SKM-1 treated with dmso at 0.1 percent for 144 hours (cell line): ENCODE data around the gene CHL1.

Experiments used
- DNase-seq: peaks from one replicate; lab custom pipeline; 2025; ENCODE audit not compliant: unreplicated experiment; lab: John Stamatoyannopoulos, UW

CHL1 gene

DNA sequence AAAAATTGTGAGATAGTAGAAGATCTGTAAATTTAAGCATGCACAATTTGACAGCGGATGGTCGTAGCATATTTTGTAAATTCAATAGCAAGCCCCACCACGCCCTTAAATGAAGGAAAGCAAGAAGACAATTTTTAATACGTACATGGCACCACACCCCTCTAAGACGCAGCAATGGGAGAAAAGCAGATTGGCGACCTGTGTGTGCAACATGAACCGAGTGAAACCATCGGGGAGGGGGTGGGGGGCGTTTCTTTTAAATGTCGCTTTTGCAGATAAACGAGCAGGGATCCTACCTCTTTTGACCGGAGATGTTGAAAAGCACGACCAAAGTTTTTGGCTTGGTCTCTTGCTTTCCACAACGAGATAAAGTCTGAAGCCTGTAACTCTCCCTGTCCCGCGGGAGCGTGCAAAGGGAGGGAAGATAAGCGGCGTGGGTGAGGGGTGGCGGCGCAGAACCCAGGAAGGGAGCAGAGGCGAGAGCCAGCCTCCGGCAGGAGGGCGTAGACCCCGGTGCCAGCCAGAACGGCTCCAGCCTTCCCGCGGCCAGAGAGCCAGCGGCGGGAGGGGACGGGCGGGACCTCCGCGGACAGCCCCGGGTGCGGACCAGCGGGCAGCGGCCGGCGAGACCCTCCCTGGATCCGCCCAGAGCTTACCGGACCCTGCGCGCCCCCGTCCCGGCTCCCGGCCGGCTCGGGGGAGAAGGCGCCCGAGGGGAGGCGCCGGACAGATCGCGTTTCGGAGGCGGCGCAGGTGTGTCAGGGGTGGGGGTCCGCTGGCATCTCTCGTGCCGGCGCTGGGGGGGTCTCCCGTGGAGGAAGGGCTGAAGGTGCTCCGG is at the start of gene CHL1:
Gene CHL1 (plus strand): TSS at position 453 of the 838 bp plus-strand sequence. CDS start 123,014 bp downstream, outside the sequence.
- no peak for DNase-seq

DNA sequence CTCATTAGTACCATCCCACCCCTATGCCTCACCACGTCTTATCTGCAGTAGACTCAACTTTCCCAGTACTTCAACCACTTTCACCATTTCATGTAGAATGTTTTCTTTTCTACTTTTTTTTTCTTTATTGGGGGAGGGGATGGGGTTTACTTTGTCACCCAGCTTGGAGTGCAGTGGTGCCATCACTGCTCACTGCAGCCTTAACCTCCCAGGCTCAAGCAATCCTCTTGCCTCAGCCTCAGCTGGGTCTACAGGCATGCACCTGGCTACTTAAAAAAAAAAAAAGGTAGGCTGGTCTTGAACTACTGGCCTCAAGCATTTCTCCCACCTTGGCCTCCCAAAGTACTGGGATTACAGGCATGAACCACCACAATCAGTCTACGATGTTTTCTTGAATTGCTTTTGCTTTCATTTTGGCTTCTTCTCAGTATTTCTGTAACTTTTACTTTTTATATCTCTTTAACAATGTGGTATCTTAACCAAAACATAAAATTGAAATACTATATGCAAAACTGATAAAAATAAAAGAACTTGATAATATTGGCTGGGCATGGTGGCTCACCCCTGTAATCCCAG is 44.9 kb upstream of the CHL1 start:
- DNase-seq = no peak

DNA sequence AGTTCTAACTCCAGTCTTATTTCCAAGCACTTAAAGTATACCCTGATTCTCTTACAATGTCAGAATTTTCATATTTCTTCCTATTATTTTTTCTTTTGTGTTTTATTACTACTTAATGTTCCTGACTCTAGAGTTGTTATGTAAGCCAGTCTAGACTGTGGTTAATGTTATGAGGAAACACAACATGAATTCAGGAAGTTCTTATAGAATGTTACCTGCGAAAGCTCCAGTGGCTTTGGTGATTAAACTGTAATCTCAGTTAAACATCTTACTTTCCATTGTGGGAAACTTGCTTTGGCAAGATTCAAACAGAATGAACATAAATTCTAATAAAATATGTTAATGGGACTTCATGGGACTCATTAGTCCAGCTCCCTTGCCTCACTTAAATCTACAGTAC is 36.6 kb upstream of the CHL1 start:
- no peak for DNase-seq

DNA sequence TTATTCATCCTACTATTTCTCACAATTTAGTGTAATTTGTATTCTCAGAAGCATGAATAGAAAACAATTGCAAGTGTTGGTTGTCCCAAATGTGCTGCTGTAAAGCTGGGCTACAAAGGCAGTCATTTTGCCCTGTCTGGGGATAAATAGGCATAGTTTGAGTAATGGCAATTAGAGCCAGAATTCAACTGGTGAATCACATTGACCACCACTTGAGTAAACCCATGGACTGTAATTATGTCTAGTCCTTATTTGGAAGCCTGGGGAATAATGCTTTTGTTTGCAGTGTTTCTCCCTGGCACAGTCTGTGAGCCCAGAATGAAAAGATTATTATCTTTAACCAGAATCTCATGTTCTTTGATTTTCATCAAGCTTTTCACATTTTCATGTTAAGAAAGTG is 30.5 kb upstream of the CHL1 start:
- no peak for DNase-seq

DNA sequence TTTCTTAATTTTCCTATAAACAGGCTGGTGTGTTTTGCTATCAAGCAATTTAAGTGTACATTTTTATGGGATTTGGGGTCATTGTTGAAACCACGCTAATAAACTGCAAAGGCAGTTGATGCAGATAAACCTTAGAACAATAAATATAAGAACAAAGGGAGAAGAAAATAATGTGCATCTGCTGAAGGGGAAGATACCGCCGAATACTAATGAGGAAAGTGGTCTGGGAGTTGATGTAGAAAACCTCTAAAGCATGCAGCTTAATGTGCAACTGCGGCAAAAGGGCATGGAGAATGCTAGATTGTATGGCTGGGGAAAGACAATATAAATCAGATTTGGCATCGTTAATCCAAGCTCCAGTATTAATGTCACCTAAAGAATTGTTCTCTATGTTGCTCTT is 29.8 kb upstream of the CHL1 start:
- no peak for DNase-seq

GRCh38 chr3:173886-174285 is 22.7 kb upstream of the CHL1 start:
- DNase-seq = no peak

DNA sequence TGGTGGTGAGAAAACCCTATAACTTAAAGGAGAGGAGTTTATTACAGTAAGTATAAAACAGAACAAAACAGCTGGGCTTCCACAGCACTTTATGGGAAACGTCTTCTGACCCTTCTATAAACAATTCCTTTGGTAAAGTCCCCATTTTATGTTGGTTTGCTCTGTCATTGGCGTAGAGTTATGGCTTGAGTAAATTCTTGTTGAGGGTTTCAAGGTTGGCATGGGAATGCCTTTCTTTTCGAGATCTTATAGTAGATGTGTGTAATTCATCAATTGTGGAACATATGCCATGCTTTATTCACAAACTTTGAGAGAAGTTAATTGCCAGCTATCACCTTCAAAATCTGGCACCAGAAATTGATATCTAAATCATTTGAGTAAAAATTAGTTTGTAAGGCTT is 11.6 kb upstream of the CHL1 start:
- no peak for DNase-seq

DNA sequence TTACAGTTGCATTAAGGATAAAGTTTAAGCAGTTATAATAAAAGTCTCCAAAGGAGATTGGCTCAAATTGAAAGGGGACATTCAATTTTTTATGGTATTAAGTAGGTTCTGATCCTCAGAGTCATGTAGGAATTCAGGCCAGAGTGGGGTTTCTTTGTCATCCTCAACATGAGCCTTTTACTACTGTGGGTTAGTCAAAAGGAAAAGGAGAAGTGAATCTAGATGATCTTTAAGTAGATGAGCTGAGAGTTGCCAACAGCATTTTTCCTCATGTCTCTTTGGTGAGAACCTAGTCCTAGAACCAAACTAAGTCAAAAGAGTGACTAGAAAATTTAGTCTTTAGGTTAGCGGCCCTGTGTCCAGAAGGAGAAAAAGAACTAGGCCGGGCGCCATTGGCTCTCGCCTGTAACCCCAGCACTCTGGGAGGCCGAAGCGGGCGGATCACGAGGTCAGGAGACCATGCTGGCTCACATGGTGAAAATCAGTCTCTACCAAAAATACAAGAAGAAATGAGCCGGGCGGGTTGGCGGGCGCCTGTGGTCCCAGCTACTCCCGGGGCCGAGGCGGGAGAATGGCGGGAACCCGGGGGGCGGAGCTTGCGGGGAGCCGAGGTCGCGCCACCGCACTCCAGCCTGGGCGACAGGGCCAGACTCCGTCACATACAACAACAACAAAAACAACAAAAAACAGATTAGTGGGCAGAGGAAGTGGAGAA is 4.2 kb upstream of the CHL1 start:
- DNase-seq = no peak

- no peak for DNase-seq
Measured at GRCh38 chr3:194001-194400, 2.6 kb upstream of the CHL1 start.

DNA sequence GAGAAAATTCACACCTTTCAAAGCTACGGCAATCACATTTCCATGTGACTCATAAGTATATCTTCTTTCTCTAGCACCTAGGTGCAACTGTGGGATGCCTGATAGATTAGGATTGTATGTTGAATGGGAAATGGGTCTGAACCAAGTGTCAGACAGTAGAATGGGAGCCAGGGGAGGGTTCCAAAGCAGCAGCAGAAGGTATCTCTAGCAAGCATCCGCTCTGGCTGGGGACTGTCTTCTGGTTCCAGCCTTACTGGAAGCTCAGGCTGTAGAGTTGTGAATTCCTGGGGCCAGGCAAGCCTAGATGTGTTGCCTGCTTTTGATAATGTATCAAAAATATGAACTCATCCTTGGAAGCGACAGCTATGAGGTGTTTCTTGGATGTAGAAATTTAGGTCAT is 2.1 kb upstream of the CHL1 start:
- DNase-seq = no peak

DNA sequence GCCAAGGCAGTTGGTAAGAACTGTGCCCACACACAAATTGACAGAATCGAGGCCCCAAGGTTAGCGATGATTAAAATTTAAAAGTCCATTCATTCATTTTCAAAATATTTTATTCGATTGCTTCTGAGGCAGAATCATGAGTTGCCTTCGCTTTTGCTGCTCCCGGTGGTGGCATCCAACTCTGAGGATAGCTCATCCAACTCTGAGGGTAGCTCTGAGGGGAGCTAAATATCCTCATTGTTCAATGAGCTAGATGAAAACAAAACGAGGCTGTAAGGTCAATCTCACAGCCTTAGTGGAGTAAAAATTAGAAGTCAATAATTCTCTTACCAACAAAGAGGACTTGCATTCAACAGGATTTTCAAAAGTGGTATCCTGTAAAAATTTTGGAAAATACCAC is 897 bp upstream of the CHL1 start:
- no peak for DNase-seq

GRCh38 chr3:197149-197827 is 725 bp downstream of the CHL1 start:
- no peak for DNase-seq

- DNase-seq = no peak
Measured at GRCh38 chr3:197828-198491, 1.4 kb downstream of the CHL1 start.

DNA sequence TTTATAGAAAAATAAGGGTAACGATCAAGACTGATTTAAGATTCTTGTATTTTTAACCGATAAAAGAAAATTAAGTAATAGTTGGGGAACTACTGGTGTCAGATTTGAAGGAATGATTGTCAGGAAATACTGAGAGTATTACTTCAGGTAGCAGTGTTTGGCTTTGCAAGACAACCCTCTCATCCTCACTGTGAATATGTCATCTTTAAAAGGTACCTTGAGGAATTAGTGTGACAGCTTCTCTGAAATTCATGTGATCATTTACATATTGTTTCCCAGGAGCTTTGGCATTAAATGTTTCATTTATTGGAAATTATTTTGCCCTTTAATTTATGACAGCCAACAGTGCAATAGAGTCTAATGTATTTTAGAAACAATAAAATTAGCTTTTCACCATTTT is 3.3 kb downstream of the CHL1 start:
- DNase-seq = no peak

GRCh38 chr3:200758-201325 is 4.3 kb downstream of the CHL1 start:
- no peak for DNase-seq

GRCh38 chr3:204102-204501 is 7.5 kb downstream of the CHL1 start:
- DNase-seq = no peak

DNA sequence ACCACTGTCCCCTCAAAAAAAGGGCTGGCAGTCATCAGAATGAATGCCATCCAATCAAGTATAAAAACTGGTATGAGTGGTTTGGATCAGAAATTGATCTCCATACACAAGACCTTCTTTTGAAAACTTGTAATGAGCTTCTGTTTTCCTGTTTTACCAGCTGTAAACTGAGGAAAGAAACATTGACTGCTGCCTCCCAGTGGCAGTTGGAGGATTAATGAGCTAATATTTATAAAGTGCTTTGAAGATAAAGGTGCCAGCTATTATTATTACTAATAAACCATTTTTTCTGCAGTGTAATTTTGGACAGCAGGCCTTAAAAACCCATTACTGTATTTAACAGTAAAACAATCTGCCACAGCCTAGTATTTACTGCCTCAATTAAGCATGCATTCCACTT is 11.4 kb downstream of the CHL1 start:
- DNase-seq = no peak

DNA sequence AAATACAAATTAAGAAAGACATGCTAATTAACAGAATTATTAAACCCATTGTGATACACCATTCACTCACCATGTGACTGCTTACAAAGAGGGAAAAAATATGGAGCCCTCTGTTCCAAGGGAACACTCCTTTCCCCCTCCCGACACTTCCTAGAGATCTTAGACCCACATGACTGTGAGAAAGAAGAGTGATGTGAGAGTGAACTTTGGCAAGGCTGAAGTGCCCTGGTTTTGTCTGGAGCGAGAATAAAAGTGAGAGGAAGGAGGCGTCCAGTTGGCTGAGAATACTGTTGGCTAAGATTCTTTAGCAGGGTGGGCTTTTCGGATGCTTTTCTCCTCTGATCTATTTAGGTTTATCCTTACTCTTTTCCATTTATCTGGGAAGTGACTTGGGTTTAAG is 14.1 kb downstream of the CHL1 start:
- no peak for DNase-seq

DNA sequence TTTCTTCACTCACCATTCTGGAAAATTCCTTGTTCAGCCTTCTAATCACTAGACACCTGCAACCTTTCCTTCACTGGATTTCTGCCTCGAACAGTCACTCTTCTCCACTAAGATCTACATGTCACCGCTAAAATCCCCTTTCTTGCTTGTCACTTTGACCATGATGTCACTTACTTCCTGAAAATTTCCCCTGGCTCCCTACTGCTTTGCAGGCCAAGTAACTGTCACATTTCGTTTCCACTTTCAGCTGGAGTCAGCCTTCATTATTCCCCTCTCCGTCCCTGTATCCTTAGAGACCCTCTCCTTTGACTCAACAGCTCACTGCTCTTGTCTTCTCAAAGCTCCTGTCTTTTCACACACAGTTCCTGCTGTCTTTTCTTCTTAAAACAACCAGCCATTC is 15.9 kb downstream of the CHL1 start:
- DNase-seq = no peak

DNA sequence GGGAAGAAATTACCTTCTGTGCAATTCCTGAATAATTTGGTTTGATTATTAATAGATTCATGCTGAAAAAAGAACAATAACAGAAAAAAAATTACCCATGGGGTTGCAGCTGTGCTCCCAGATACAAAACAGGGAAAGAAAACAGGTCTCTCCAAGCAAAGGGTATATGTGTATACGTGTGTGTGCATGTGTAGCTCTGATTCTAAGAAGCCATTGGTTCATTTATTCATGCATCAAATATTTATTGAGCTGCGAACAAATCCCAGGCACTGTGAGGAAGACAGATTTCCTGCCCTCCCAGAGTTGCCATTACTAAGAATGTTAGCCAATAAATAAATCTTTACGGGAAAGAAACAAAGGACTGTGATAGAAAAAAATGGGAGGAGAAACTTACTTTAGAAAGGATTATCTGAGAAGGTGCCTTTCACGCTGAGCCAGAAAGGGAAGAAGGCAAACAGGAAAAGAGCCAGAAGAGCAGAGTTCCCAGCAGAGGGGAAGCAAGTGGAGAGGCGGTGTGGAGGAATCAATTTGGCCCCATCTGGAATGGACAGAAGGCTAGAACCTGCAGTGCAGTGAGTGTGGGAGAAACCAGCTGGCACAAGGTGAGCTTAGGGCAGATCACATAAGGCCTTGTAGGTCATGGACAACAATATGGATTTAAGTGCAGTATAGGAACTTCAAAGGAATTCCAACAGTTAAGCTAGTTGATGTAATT is 20.7 kb downstream of the CHL1 start:
- no peak for DNase-seq
